Stimulated activated CD4-positive, alpha-beta T cell treated with anti-CD3 and anti-CD28 coated beads, TNF-alpha, amount 100 ng/mL, for 48 hours (primary cell): ENCODE data around the gene PTOV1.
A peak's percentile ranks its signal among the peaks of the same experiment; 100 is the strongest.

Experiments used
- DNase-seq, 3 donors: peaks; one replicate each; pipeline ENCODE4 v3.0.0-alpha.2; 2020; ENCODE audit warnings: low read depth in 3 of 3

The PTOV1 gene

GRCh38 chr19:49850487-49851342, at the start of gene PTOV1:
Gene PTOV1, plus strand, starts transcription at chr19:49851159.
- peak; percentile 77 to 88 (median 82) for DNase-seq

DNA sequence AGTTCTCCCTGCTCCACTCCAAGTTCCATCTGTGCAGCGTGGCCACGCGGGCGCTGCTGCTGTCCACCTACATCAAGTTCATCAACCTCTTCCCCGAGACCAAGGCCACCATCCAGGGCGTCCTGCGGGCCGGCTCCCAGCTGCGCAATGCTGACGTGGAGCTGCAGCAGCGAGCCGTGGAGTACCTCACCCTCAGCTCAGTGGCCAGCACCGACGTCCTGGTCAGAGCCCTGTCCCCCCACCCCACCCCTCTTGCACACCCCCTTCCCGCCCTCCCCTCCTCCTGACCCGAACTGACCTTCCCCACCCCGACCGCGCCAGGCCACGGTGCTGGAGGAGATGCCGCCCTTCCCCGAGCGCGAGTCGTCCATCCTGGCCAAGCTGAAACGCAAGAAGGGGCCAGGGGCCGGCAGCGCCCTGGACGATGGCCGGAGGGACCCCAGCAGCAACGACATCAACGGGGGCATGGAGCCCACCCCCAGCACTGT, 49.5 kb upstream of the PTOV1 start:
- no peak for DNase-seq

- no peak for DNase-seq
Measured at GRCh38 chr19:49801966-49802661, 48.8 kb upstream of the PTOV1 start.

DNA sequence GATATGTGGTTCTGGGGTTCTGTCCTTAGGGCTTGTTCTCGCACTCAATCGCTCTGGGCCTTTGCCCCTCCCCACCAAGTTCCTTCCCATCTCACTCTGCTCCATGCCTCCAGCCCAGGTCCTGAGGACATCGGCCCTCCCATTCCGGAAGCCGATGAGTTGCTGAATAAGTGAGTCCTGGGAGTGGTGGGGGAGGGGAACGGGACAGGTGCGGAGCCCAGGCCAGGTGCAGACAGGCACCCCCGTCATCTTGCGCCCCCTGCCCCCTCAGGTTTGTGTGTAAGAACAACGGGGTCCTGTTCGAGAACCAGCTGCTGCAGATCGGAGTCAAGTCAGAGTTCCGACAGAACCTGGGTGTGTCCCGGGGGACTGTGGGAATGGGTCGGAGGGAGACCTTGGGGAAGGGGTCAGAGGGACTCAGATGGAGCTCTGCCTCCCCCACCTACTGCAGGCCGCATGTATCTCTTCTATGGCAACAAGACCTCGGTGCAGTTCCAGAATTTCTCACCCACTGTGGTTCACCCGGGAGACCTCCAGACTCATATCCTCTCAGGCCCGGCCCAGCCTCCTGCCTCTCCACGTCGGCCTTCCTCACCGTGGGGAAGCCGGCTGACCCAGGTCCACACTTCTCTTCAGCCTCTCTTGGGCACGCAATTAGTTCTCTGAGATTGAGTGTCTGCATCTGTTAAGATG, 48.0 kb upstream of the PTOV1 start:
- DNase-seq, result no peak

- DNase-seq, result no peak
Measured at GRCh38 chr19:49803529-49803856, 47.5 kb upstream of the PTOV1 start.

GRCh38 chr19:49805822-49806619, 44.9 kb upstream of the PTOV1 start:
- no peak for DNase-seq

DNA sequence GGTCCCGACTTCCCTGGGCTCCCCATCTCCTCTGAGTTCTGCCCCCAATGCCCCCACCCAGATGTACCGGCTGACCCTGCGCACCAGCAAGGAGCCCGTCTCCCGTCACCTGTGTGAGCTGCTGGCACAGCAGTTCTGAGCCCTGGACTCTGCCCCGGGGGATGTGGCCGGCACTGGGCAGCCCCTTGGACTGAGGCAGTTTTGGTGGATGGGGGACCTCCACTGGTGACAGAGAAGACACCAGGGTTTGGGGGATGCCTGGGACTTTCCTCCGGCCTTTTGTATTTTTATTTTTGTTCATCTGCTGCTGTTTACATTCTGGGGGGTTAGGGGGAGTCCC, 44.4 kb upstream of the PTOV1 start:
- no peak for DNase-seq

DNA sequence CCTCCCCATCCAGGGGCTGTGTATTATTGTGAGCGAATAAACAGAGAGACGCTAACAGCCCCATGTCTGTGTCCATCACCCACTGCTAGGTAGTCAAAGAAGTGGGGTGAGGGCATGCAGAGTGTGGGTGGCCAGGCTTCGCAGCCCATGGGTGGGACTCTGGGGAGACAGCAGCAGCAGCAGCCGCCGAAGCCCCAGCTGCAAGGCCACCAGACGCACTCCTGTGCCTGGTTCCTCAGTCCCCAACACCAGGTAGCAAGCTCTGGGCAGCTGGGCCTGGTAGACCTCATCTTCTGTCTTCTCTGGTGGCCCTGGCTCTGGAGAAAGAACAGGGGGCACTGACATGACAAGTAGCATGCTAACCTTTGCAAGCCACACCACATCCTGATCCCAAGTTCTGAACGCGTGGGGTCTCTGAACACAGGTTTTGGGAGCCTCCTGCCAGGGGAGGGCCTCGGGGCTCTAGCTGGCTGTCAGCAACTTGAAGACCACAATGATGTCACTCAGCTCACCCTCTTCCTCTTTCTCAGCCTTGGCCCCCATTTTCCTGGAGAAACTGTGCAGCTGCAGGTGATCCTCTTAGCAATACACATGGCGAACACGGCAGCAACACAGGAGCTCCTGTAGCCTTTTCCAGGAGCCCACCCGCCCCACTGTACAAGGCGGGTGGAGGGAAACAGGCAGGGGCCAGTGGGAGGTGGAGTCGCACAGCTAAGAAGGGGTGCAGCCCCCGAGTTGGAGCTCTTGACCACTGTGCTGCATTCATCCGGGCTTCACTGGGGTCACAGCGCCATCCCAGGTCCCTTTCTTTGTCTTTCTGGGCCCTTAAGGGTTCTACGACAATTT, 43.7 kb upstream of the PTOV1 start:
- no peak for DNase-seq

DNA sequence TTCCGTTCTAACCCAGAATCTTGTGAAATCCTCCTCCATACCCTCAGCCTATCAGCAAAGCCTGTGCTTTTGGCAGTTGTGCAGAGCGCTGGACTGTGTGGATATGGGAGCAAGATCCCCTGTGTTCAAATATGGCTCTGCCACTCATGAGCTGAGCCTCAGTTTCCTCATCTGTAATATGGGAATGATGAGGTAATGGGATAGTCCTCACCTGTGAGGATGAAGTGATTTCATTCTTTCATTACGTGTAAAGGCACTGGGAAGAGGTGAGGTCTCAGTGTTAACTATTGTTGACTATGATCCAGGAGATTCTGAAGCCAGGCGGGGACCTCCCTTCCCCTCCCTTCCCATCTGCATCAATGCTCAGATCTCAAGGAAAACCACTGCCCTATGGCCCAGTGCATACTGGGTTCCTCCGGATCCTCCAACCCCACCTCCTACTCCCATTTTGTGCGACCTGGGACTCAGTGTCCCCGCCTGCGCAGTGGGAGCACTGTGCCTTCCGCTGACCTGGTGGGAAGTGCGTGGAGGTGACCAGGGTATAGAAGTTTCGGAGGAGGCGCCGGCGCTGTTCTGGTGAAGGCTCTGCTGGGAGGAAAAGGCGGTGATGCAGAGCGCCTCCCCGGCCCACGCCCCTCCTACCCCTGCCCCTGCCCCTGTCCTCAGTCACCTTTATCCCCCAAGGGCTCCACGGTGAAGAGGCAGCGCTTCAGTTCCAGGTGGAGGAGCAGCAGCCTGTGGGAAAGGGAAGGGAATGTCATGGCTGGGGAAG, 42.9 kb upstream of the PTOV1 start:
- DNase-seq, result no peak

DNA sequence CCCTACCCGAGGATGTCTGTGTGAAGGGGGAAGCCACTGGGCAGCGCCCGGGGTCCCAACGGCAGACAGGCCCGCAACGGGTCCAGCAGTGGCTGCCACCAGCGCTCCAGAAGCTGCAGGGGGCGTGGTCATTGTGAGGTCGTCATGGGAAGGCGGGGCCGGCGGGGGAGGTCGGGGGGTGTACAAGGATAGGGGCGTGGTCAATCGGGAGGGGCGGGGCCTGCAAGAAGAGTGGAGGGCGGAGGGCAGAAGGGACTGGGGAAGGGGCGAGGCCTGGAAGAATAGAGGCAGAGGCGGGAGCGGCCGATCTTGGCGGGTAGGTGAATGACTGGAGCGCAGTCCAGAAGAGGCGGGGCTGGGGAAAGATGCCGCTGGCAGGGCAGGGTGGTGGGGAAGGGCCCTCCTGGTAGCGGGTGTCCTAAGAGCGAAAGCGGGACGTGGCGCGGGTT, 42.2 kb upstream of the PTOV1 start:
- peak; percentile 72 to 94 (median 73) for DNase-seq

- peak in 1 of 3 donors; percentile 31 for DNase-seq
Measured at GRCh38 chr19:49809160-49809940, 41.6 kb upstream of the PTOV1 start.

- DNase-seq, result no peak
Measured at GRCh38 chr19:49809941-49810389, 41.0 kb upstream of the PTOV1 start.

DNA sequence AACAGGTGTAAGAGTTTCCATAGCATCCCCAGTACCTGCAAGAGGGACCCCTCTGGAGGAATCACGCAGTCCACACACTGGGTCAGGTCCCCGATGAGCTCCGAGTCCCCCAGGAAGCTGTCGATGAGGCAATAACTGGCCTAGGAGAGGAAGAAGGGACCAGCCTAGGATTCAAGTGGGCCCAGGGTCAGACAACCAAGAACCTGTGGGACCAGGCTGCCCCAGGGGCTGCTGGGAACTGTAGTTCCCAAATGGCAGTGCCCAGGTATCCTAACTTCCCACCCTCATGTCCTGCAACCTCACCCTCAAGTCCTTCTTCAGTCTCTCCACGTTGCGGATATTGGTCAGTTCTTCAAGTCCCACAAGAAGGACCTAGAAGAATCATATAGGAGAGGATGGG, 39.6 kb upstream of the PTOV1 start:
- no peak for DNase-seq

DNA sequence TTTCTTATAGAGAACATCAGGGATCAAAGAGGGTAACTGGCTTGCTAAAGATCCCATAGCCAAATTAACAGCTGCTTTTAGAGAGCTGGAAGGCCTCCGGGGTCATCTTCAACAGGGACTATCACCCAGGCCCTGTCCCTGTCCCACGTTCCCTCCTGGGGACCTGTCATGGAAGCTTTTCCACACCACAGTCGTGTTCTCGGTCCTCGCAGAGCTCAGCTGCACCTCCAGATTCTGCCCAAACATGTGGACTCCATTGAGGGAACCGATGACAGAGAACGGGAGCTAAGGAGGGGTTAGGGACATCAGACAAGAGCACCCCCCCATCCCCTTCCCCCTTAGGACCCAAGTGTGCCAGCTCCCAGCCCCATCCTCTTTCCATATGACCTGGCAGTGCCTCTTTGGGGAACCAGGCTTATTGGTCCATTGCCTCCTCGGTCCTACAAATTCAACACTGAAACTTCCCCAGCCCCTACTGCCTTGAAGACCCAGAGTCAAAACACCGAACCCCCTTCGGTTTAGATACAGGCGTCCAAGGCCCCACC, 38.4 kb upstream of the PTOV1 start:
- no peak for DNase-seq

DNA sequence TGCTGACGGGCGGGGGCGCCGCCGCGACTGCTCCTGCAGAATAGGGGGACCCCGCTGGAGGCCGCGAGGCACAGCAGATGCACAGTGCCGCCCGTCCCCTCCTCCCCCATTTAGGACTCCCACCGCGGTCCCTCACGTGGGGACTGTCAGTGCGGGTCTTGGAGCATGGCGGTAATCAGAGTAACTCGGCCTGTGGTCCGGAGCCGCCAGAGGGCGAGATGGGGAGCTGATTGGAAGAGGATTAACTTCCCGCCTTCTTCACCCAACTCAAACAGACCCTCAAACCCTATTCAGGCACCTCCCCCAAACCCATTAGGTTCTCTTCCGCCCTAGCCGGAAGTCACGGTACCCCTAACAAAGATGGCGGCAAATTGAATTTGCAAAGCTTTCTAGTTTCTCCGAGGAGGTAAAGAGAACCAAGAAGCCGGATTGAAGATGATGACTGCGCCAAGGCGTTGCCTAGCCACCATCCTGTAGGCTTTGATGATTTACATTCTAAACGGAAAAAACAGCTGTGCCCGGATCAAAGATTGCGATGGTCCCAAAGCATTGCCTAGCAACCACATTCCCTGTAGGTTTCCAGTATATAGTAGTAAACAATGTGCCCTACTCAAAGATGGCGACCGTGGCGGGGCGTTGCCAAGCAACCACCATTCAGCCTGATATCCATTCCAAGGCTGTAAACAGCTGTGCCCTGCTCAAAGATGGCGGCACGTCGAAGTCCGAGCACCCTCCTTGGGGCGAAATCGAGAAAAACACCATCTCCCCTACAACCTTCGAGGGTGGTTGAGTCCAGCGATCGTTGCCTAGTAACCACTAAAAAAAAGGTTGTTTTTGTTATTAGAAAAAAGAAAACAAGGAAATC, 37.7 kb upstream of the PTOV1 start, which contains the start of gene FUZ:
Gene FUZ (minus strand): TSS at position 296 of the 865 bp plus-strand sequence. CDS start 186 bp downstream, at position 110.
- peak; percentile 85 to 88 (median 85) for DNase-seq

GRCh38 chr19:49814010-49814409, 36.9 kb upstream of the PTOV1 start:
- no peak for DNase-seq

GRCh38 chr19:49816590-49816989, 34.4 kb upstream of the PTOV1 start:
- no peak for DNase-seq
